GM23338 (cell line): Measurements from ENCODE around the gene GPR37L1. TPM values are rescaled to one million over a fixed set of nuclear protein-coding genes. Genes with fewer than 3 reads are reported as not detected.

ENCODE experiments used
- ATAC-seq: fragments of 200-7000 bp; cut with Tn5 transposase; 3 replicates; pipeline ENCODE4 v1.9.1; 2020
- DNase-seq: peaks from one replicate; pipeline ENCODE4 v3.0.0-alpha.2; 2015; ENCODE audit warnings: low spot score
- H2AFZ ChIP-seq: fragments of 200-600 bp; sonication (generic); 2 replicates; pipeline ENCODE4 v1.8.0; 2016; ENCODE audit warnings: antibody characterized with exemption, mild to moderate bottlenecking, moderate library complexity
- H3F3A ChIP-seq: fragments of 200-600 bp; sonication (generic); replicated peaks from 2 replicates; pipeline ENCODE4 v1.8.0; 2017; ENCODE audit warnings: antibody characterized with exemption, mixed run types, low read depth
- H3K27ac ChIP-seq: fragments of 200-600 bp; sonication (generic); 2 replicates; pipeline ENCODE4 v1.6.1; 2016; ENCODE audit warnings: low read depth
- H3K27me3 ChIP-seq: fragments of 200-600 bp; sonication (generic); 2 replicates; pipeline ENCODE4 v1.8.0; 2016; ENCODE audit warnings: mild to moderate bottlenecking, mixed run types, moderate library complexity; ENCODE audit not compliant: insufficient read depth
- H3K36me3 ChIP-seq: fragments of 200-600 bp; sonication (generic); 2 replicates; pipeline ENCODE4 v1.8.0; 2016; ENCODE audit warnings: mild to moderate bottlenecking; ENCODE audit not compliant: insufficient read depth
- H3K4me1 ChIP-seq: fragments of 200-600 bp; sonication (generic); 2 replicates; pipeline ENCODE4 v1.8.0; 2016; ENCODE audit warnings: mild to moderate bottlenecking, moderate library complexity; ENCODE audit not compliant: insufficient read depth
- H3K4me2 ChIP-seq: fragments of 200-600 bp; sonication (generic); 2 replicates; pipeline ENCODE4 v1.7.1; 2017; ENCODE audit warnings: mixed run types
- H3K4me3 ChIP-seq: fragments of 200-600 bp; sonication (generic); 2 replicates; pipeline ENCODE4 v1.6.1; 2016; ENCODE audit warnings: mixed run types
- H3K79me2 ChIP-seq: fragments of 200-600 bp; sonication (generic); replicated peaks from 2 replicates; pipeline ENCODE4 v1.8.0; 2017; ENCODE audit warnings: mild to moderate bottlenecking; ENCODE audit not compliant: insufficient read depth
- H3K9me2 ChIP-seq: fragments of 200-600 bp; sonication (generic); 2 replicates; pipeline ENCODE4 v1.8.0; 2017; ENCODE audit not compliant: insufficient read depth
- H4K20me1 ChIP-seq: fragments of 200-600 bp; sonication (generic); replicated peaks from 2 replicates; pipeline ENCODE4 v1.8.0; 2017; ENCODE audit warnings: mild to moderate bottlenecking; ENCODE audit not compliant: insufficient read depth
- H3K27ac Mint-ChIP-seq: 2 replicates; pipeline ENCODE4 v1.8.0; 2020; ENCODE audit warnings: inconsistent platforms, mild to moderate bottlenecking, moderate library complexity, mixed read lengths
- H3K27me3 Mint-ChIP-seq: 3 replicates; pipeline ENCODE4 v1.8.0; 2022; ENCODE audit warnings: low read depth, mild to moderate bottlenecking, moderate library complexity, mixed read lengths, inconsistent platforms; ENCODE audit not compliant: insufficient read depth, poor library complexity
- H3K36me3 Mint-ChIP-seq: 3 replicates; pipeline ENCODE4 v1.8.0; 2021; ENCODE audit warnings: low read depth, mild to moderate bottlenecking, inconsistent platforms, moderate library complexity, mixed read lengths
- H3K4me1 Mint-ChIP-seq: 3 replicates; pipeline ENCODE4 v1.8.0; 2020; ENCODE audit warnings: mild to moderate bottlenecking, inconsistent platforms, mixed read lengths
- H3K4me3 Mint-ChIP-seq: 3 replicates; pipeline ENCODE4 v1.8.0; 2021; ENCODE audit warnings: moderate library complexity, mild to moderate bottlenecking, inconsistent platforms, mixed read lengths
- H3K9me3 Mint-ChIP-seq: 3 replicates; pipeline ENCODE4 v1.8.0; 2020; ENCODE audit warnings: moderate library complexity, mild to moderate bottlenecking, inconsistent platforms, mixed read lengths
- CREB1 ChIP-seq: fragments of 250-450 bp; sonication (Bioruptor Pico); IDR thresholded peaks from 2 replicates; pipeline ENCODE4 v1.5.0; 2020; ENCODE audit warnings: low read depth, mild to moderate bottlenecking, moderate library complexity
- EZH2 ChIP-seq: fragments of 200-600 bp; sonication (generic); IDR thresholded peaks from one replicate; pipeline ENCODE4 v1.8.0; 2017; ENCODE audit warnings: antibody characterized with exemption, mild to moderate bottlenecking, low read depth; ENCODE audit not compliant: unreplicated experiment
- EZH2phosphoT487 ChIP-seq: fragments of 200-600 bp; sonication (generic); IDR thresholded peaks from one replicate; pipeline ENCODE4 v1.8.1; 2018; ENCODE audit warnings: antibody characterized with exemption; ENCODE audit not compliant: unreplicated experiment
- JUNB ChIP-seq: IDR thresholded peaks from one replicate; pipeline ENCODE4 v1.6.1; 2016; ENCODE audit warnings: antibody characterized with exemption; ENCODE audit not compliant: unreplicated experiment
- NANOG ChIP-seq: IDR thresholded peaks from 2 replicates; pipeline ENCODE4 v1.6.1; 2016; ENCODE audit warnings: antibody characterized with exemption, borderline replicate concordance
- POLR2AphosphoS5 ChIP-seq: IDR thresholded peaks from 2 replicates; pipeline ENCODE4 v1.6.1; 2016; ENCODE audit warnings: antibody characterized with exemption, low read depth
- STAT1 ChIP-seq: IDR thresholded peaks from one replicate; pipeline ENCODE4 v1.6.1; 2016; ENCODE audit warnings: antibody characterized with exemption; ENCODE audit not compliant: unreplicated experiment
- ZNF114 ChIP-seq: fragments of 250-450 bp; sonication (Bioruptor Pico); IDR thresholded peaks from 2 replicates; pipeline ENCODE4 v1.5.0; 2020; ENCODE audit warnings: mild to moderate bottlenecking, moderate library complexity
- ZNF331 ChIP-seq: fragments of 250-450 bp; sonication (Bioruptor Pico); IDR thresholded peaks from 2 replicates; pipeline ENCODE4 v1.5.0; 2020; ENCODE audit warnings: low read depth, mild to moderate bottlenecking, moderate library complexity
- polyA plus RNA-seq: library from polyadenylated mRNA; unstranded; fragments of >200 nt; fragmentation: Nextera tagmentation; extraction: Ambion mirVana; gene quantifications from 2 replicates; pipeline ENCODE4 v1.2.1, GENCODE V29; 2016
- total RNA-seq: library from RNA; depleted of rRNA; stranded (reverse); fragments of >200 nt; shearing (Covaris generic); gene quantifications from 2 replicates; pipeline ENCODE4 v1.2.3, GENCODE V29; 2014
- TF ChIP-seq, protein P1 (sequence below): IDR thresholded peaks from one replicate; pipeline ENCODE4 v1.6.1; 2018; ENCODE audit warnings: antibody characterized with exemption; ENCODE audit not compliant: unreplicated experiment
- TF ChIP-seq, protein P2 (sequence below): IDR thresholded peaks from 2 replicates; pipeline ENCODE4 v1.6.1; 2016; ENCODE audit warnings: antibody characterized with exemption
- TF ChIP-seq, protein P3 (sequence below), 2 experiments: fragments of 200-600 bp in 1 of 2; sonication (generic) in 1 of 2; conservative IDR thresholded peaks; 2 replicates each; pipeline versions ENCODE4 v1.5.1 to v1.6.1; 2016 to 2017; ENCODE audit warnings: antibody characterized with exemption in 2 of 2, low read depth in 2 of 2, mild to moderate bottlenecking in 2 of 2, moderate library complexity in 1 of 2
- TF ChIP-seq, protein P4 (sequence below): fragments of 250-450 bp; sonication (Bioruptor Pico); IDR thresholded peaks from 2 replicates; pipeline ENCODE4 v1.5.0; 2020; ENCODE audit warnings: mild to moderate bottlenecking, moderate library complexity

Gene GPR37L1
- total and polyA plus RNA-seq, 2 experiments from 2014 or later, result 0.08 to 0.21 TPM

DNA sequence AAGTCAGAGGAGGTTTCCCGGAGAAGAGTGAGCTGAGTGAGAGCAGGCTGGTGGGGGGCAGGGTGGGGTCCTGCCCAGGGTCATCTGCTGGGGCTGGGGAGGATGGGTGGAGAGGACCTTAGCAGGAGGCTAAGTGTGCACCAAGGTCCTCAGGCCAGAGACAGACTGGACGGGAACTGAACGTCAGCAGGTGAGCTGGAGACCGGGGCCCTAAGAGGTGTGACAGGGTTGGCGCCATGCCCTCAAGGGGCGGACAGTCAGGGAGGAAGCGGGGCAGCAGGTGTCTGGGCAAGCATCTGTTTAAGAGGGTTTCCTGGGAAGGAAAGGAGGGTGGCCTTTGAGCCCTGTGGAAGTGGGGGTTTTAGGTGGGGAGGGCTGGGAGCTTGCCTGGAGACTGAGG, 51.3 kb downstream of the GPR37L1 start:
- H3K36me3 Mint-ChIP-seq, result no peaks in the 10 kb centered on the region
- peaks cover 20% of the 10 kb centered on the region for H3K27me3 Mint-ChIP-seq
- TF ChIP-seq, protein P1, sequence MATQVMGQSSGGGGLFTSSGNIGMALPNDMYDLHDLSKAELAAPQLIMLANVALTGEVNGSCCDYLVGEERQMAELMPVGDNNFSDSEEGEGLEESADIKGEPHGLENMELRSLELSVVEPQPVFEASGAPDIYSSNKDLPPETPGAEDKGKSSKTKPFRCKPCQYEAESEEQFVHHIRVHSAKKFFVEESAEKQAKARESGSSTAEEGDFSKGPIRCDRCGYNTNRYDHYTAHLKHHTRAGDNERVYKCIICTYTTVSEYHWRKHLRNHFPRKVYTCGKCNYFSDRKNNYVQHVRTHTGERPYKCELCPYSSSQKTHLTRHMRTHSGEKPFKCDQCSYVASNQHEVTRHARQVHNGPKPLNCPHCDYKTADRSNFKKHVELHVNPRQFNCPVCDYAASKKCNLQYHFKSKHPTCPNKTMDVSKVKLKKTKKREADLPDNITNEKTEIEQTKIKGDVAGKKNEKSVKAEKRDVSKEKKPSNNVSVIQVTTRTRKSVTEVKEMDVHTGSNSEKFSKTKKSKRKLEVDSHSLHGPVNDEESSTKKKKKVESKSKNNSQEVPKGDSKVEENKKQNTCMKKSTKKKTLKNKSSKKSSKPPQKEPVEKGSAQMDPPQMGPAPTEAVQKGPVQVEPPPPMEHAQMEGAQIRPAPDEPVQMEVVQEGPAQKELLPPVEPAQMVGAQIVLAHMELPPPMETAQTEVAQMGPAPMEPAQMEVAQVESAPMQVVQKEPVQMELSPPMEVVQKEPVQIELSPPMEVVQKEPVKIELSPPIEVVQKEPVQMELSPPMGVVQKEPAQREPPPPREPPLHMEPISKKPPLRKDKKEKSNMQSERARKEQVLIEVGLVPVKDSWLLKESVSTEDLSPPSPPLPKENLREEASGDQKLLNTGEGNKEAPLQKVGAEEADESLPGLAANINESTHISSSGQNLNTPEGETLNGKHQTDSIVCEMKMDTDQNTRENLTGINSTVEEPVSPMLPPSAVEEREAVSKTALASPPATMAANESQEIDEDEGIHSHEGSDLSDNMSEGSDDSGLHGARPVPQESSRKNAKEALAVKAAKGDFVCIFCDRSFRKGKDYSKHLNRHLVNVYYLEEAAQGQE, result no peak
- TF ChIP-seq CREB1 (CRISPR knock-in tag) (no peak), POLR2AphosphoS5 (no peak), ZNF331 (no peak), NANOG (no peak), STAT1 (no peak), JUNB (no peak), EZH2phosphoT487 (no peak), EZH2 (no peak), ZNF114 (CRISPR knock-in tag) (no peak)
- TF ChIP-seq, protein P2, sequence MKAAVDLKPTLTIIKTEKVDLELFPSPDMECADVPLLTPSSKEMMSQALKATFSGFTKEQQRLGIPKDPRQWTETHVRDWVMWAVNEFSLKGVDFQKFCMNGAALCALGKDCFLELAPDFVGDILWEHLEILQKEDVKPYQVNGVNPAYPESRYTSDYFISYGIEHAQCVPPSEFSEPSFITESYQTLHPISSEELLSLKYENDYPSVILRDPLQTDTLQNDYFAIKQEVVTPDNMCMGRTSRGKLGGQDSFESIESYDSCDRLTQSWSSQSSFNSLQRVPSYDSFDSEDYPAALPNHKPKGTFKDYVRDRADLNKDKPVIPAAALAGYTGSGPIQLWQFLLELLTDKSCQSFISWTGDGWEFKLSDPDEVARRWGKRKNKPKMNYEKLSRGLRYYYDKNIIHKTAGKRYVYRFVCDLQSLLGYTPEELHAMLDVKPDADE, result no peak
- TF ChIP-seq, protein P3, sequence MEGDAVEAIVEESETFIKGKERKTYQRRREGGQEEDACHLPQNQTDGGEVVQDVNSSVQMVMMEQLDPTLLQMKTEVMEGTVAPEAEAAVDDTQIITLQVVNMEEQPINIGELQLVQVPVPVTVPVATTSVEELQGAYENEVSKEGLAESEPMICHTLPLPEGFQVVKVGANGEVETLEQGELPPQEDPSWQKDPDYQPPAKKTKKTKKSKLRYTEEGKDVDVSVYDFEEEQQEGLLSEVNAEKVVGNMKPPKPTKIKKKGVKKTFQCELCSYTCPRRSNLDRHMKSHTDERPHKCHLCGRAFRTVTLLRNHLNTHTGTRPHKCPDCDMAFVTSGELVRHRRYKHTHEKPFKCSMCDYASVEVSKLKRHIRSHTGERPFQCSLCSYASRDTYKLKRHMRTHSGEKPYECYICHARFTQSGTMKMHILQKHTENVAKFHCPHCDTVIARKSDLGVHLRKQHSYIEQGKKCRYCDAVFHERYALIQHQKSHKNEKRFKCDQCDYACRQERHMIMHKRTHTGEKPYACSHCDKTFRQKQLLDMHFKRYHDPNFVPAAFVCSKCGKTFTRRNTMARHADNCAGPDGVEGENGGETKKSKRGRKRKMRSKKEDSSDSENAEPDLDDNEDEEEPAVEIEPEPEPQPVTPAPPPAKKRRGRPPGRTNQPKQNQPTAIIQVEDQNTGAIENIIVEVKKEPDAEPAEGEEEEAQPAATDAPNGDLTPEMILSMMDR (conservative IDR thresholded peaks at IDR 0.05; ENCODE audit: low read depth in 2 of 2), result no peak
- TF ChIP-seq, protein P4, sequence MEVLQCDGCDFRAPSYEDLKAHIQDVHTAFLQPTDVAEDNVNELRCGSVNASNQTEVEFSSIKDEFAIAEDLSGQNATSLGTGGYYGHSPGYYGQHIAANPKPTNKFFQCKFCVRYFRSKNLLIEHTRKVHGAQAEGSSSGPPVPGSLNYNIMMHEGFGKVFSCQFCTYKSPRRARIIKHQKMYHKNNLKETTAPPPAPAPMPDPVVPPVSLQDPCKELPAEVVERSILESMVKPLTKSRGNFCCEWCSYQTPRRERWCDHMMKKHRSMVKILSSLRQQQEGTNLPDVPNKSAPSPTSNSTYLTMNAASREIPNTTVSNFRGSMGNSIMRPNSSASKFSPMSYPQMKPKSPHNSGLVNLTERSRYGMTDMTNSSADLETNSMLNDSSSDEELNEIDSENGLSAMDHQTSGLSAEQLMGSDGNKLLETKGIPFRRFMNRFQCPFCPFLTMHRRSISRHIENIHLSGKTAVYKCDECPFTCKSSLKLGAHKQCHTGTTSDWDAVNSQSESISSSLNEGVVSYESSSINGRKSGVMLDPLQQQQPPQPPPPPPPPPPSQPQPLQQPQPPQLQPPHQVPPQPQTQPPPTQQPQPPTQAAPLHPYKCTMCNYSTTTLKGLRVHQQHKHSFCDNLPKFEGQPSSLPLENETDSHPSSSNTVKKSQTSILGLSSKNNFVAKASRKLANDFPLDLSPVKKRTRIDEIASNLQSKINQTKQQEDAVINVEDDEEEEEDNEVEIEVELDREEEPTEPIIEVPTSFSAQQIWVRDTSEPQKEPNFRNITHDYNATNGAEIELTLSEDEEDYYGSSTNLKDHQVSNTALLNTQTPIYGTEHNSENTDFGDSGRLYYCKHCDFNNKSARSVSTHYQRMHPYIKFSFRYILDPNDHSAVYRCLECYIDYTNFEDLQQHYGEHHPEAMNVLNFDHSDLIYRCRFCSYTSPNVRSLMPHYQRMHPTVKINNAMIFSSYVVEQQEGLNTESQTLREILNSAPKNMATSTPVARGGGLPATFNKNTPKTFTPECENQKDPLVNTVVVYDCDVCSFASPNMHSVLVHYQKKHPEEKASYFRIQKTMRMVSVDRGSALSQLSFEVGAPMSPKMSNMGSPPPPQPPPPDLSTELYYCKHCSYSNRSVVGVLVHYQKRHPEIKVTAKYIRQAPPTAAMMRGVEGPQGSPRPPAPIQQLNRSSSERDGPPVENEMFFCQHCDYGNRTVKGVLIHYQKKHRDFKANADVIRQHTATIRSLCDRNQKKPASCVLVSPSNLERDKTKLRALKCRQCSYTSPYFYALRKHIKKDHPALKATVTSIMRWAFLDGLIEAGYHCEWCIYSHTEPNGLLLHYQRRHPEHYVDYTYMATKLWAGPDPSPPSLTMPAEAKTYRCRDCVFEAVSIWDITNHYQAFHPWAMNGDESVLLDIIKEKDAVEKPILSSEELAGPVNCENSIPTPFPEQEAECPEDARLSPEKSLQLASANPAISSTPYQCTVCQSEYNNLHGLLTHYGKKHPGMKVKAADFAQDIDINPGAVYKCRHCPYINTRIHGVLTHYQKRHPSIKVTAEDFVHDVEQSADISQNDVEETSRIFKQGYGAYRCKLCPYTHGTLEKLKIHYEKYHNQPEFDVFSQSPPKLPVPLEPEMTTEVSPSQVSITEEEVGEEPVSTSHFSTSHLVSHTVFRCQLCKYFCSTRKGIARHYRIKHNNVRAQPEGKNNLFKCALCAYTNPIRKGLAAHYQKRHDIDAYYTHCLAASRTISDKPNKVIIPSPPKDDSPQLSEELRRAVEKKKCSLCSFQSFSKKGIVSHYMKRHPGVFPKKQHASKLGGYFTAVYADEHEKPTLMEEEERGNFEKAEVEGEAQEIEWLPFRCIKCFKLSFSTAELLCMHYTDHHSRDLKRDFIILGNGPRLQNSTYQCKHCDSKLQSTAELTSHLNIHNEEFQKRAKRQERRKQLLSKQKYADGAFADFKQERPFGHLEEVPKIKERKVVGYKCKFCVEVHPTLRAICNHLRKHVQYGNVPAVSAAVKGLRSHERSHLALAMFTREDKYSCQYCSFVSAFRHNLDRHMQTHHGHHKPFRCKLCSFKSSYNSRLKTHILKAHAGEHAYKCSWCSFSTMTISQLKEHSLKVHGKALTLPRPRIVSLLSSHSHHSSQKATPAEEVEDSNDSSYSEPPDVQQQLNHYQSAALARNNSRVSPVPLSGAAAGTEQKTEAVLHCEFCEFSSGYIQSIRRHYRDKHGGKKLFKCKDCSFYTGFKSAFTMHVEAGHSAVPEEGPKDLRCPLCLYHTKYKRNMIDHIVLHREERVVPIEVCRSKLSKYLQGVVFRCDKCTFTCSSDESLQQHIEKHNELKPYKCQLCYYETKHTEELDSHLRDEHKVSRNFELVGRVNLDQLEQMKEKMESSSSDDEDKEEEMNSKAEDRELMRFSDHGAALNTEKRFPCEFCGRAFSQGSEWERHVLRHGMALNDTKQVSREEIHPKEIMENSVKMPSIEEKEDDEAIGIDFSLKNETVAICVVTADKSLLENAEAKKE (CRISPR knock-in tag), result no peak
- no peaks in the 10 kb centered on the region for H3K9me2 ChIP-seq
- H3K4me1 Mint-ChIP-seq, result no peaks in the 10 kb centered on the region; the same call in 2 of the 3 replicates
- H3K4me1 ChIP-seq, result no peaks in the 10 kb centered on the region
- no peak overlapping the region for H3K4me2 ChIP-seq
- H3K4me3 ChIP-seq, result no peak overlapping the region
- H3K27me3 ChIP-seq, result no peaks in the 10 kb centered on the region
- no peaks in the 10 kb centered on the region for H3K36me3 ChIP-seq
- no peaks in the 10 kb centered on the region for H4K20me1 ChIP-seq
- no peaks in the 10 kb centered on the region for H3F3A ChIP-seq
- H3K27ac Mint-ChIP-seq, result no peak overlapping the region
- ATAC-seq, result no peak
- no peaks in the 10 kb centered on the region for H3K9me3 Mint-ChIP-seq
- no peaks in the 10 kb centered on the region for H3K79me2 ChIP-seq
- no peak overlapping the region for H3K4me3 Mint-ChIP-seq
- DNase-seq, result no peak
- no peak overlapping the region for H2AFZ ChIP-seq
- H3K27ac ChIP-seq, result no peak overlapping the region
